H7 (cell line): ENCODE measurements around the gene BGLAP. TPM values are rescaled to one million over a fixed set of nuclear protein-coding genes. Genes with fewer than 3 reads are reported as not detected.

Source experiments
- DNase-seq: peaks from one replicate; pipeline ENCODE4 v3.0.0; 2012
- H3K27me3 ChIP-seq: 2 replicates; pipeline ENCODE4 v1.6.0; 2011; ENCODE audit warnings: mild to moderate bottlenecking, low read length; ENCODE audit not compliant: control insufficient read depth, insufficient read depth
- H3K36me3 ChIP-seq: replicated peaks from 2 replicates; pipeline ENCODE4 v1.5.1; 2011; ENCODE audit warnings: low read length; ENCODE audit not compliant: control insufficient read depth, insufficient read depth
- H3K4me3 ChIP-seq: 2 replicates; pipeline ENCODE4 v1.5.1; 2011; ENCODE audit warnings: low read depth, mild to moderate bottlenecking, control low read depth, low read length, moderate library complexity; ENCODE audit not compliant: insufficient read depth
- total RNA-seq: library from RNA; depleted of rRNA; stranded (reverse); fragments of >200 nt; shearing (Covaris generic); gene quantifications from 2 replicates; pipeline ENCODE4 v1.2.3, GENCODE V29; 2014

Gene BGLAP
- total RNA-seq, 1 experiment from 2014 or later: 1.4 TPM

GRCh38 chr1:156258859-156259258 is 16.9 kb downstream of the BGLAP start:
- peaks cover 53% of the 10 kb centered on the region for H3K36me3 ChIP-seq
- H3K4me3 ChIP-seq: no peak overlapping the region
- no peaks in the 10 kb centered on the region for H3K27me3 ChIP-seq
- no peak for DNase-seq

- peaks cover 53% of the 10 kb centered on the region for H3K36me3 ChIP-seq
- no peak for DNase-seq
These were observed 17.8 kb downstream of the BGLAP start for GRCh38 chr1:156259805-156260204.

GRCh38 chr1:156260896-156261295 is 18.9 kb downstream of the BGLAP start:
- Histone ChIP-seq H3K27me3 (no peaks in the 10 kb centered on the region), H3K36me3 (peaks cover 60% of the 10 kb centered on the region), H3K4me3 (no peak overlapping the region)
- DNase-seq: no peak

More at GRCh38 chr1:156259805-156260204, 17.8 kb downstream of the BGLAP start:
- Histone ChIP-seq H3K27me3 (no peaks in the 10 kb centered on the region), H3K4me3 (no peak overlapping the region)

GRCh38 chr1:156262461-156263287 is 20.7 kb downstream of the BGLAP start:
- no peaks in the 10 kb centered on the region for H3K27me3 ChIP-seq
- DNase-seq: no peak
- peaks cover 70% of the 10 kb centered on the region for H3K36me3 ChIP-seq
- no peak overlapping the region for H3K4me3 ChIP-seq

GRCh38 chr1:156263288-156263655 is 21.3 kb downstream of the BGLAP start:
- Histone ChIP-seq H3K27me3 (no peaks in the 10 kb centered on the region), H3K4me3 (no peak overlapping the region), H3K36me3 (peaks cover 70% of the 10 kb centered on the region)
- DNase-seq: no peak

GRCh38 chr1:156266051-156266450 is 24.1 kb downstream of the BGLAP start:
- H3K4me3 ChIP-seq: no peak overlapping the region
- no peaks in the 10 kb centered on the region for H3K27me3 ChIP-seq
- H3K36me3 ChIP-seq: peaks cover 57% of the 10 kb centered on the region
- no peak for DNase-seq

GRCh38 chr1:156268336-156268735 is 26.4 kb downstream of the BGLAP start:
- Histone ChIP-seq H3K4me3 (no peak overlapping the region), H3K36me3 (peaks cover 55% of the 10 kb centered on the region), H3K27me3 (no peaks in the 10 kb centered on the region)
- no peak for DNase-seq

- no peak for DNase-seq
- Histone ChIP-seq H3K27me3 (no peaks in the 10 kb centered on the region), H3K4me3 (no peak overlapping the region), H3K36me3 (peaks cover 63% of the 10 kb centered on the region)
These were observed 28.3 kb downstream of the BGLAP start for GRCh38 chr1:156270314-156270713.

- H3K36me3 ChIP-seq: peaks cover 54% of the 10 kb centered on the region
- H3K4me3 ChIP-seq: no peak overlapping the region
- no peaks in the 10 kb centered on the region for H3K27me3 ChIP-seq
- no peak for DNase-seq
These were observed 34.5 kb downstream of the BGLAP start for GRCh38 chr1:156276532-156276931.

GRCh38 chr1:156276966-156277381 is 35.0 kb downstream of the BGLAP start:
- H3K36me3 ChIP-seq: peaks cover 51% of the 10 kb centered on the region
- H3K4me3 ChIP-seq: no peak overlapping the region
- DNase-seq: no peak
- no peaks in the 10 kb centered on the region for H3K27me3 ChIP-seq

GRCh38 chr1:156279837-156280236 is 37.9 kb downstream of the BGLAP start:
- H3K36me3 ChIP-seq: peaks cover 30% of the 10 kb centered on the region
- H3K27me3 ChIP-seq: no peaks in the 10 kb centered on the region
- no peak for DNase-seq
- no peak overlapping the region for H3K4me3 ChIP-seq

- Histone ChIP-seq H3K27me3 (no peaks in the 10 kb centered on the region), H3K36me3 (peaks cover 22% of the 10 kb centered on the region), H3K4me3 (peak overlapping the region; percentile 96)
- peak; percentile 17 for DNase-seq
These were observed 39.3 kb downstream of the BGLAP start for GRCh38 chr1:156281281-156281680.

GRCh38 chr1:156281693-156282478 is 39.9 kb downstream of the BGLAP start:
- Histone ChIP-seq H3K27me3 (no peaks in the 10 kb centered on the region), H3K4me3 (peak overlapping the region; percentile 96), H3K36me3 (peaks cover 18% of the 10 kb centered on the region)
- DNase-seq: peak; percentile 44

- H3K4me3 ChIP-seq: peak within 1 kb of the TSS; percentile 96
- peaks cover 14% of the 10 kb centered on the region for H3K36me3 ChIP-seq
- DNase-seq: peak; percentile 96
- no peaks in the 10 kb centered on the region for H3K27me3 ChIP-seq
These were observed 40.7 kb downstream of the BGLAP start, which contains the start of gene SMG5 for GRCh38 chr1:156282479-156283222. SMG5 (minus strand) TSS chr1:156282825; CDS start chr1:156282680, 145 bp downstream.
